Mucosa of descending colon (tissue), 3 donors: ENCODE measurements around the gene BPGM. TPM values are rescaled to one million over a fixed set of nuclear protein-coding genes. Genes with fewer than 3 reads are reported as not detected.
A peak's percentile ranks its signal among the peaks of the same experiment; 100 is the strongest.

Experiments
- ATAC-seq: fragments of 200-7000 bp; cut with Tn5 transposase; one replicate; pipeline ENCODE4 v1.9.1; 2020; ENCODE audit warnings: mild to moderate bottlenecking, moderate library complexity
- DNase-seq, 3 donors: peaks; one replicate each; pipeline ENCODE4 v3.0.0-alpha.2; 2020
- H3K36me3 ChIP-seq: fragments of 200-600 bp; one replicate; pipeline ENCODE4 v1.8.0; 2021; ENCODE audit warnings: low read depth, mild to moderate bottlenecking
- H3K4me1 ChIP-seq: fragments of 200-600 bp; one replicate; pipeline ENCODE4 v1.8.0; 2021; ENCODE audit warnings: low read depth, mild to moderate bottlenecking
- H3K4me3 ChIP-seq: fragments of 200-600 bp; one replicate; pipeline ENCODE4 v1.8.0; 2021; ENCODE audit warnings: mild to moderate bottlenecking
- H3K9me3 ChIP-seq: fragments of 200-600 bp; one replicate; pipeline ENCODE4 v1.8.0; 2021; ENCODE audit warnings: mild to moderate bottlenecking
- intact Hi-C, 2 donors: fragments of 100-400 bp; cut with DNase I in 1 of 2; cut with micrococcal nuclease in 1 of 2; formaldehyde crosslinking; loops; one replicate each; pipeline versions ENCODE4 v1.11.0 to v1.11.1; 2022; cut with DNase I, micrococcal nuclease
- total RNA-seq, 3 donors: library from RNA; stranded (reverse); fragmentation: NEBNext Ultra II Directional in 2 of 3; extraction: Animal tissue kit (Norgen Biotek cat#: 25700) in 2 of 3; gene quantifications; one replicate each; pipeline versions ENCODE4 v1.2.1 to v1.2.4, GENCODE V29; 2021 to 2023
- TF ChIP-seq, protein P1 (sequence below): fragments of 200-600 bp; IDR thresholded peaks from one replicate; pipeline ENCODE4 v1.8.0; 2022; ENCODE audit warnings: antibody characterized with exemption, mild to moderate bottlenecking
- donor health status: DM: no; HTN: no; CAD: no; lungs with moderate emphysema.
- donor health status: DM: no; HTN: no; CAD: no.
- donor health status: DM: no; HTN: yes; CAD: no.

Gene BPGM
- total RNA-seq, 3 donors from 2014 or later, result 9.4 to 17.3 (median 9.4) TPM

DNA sequence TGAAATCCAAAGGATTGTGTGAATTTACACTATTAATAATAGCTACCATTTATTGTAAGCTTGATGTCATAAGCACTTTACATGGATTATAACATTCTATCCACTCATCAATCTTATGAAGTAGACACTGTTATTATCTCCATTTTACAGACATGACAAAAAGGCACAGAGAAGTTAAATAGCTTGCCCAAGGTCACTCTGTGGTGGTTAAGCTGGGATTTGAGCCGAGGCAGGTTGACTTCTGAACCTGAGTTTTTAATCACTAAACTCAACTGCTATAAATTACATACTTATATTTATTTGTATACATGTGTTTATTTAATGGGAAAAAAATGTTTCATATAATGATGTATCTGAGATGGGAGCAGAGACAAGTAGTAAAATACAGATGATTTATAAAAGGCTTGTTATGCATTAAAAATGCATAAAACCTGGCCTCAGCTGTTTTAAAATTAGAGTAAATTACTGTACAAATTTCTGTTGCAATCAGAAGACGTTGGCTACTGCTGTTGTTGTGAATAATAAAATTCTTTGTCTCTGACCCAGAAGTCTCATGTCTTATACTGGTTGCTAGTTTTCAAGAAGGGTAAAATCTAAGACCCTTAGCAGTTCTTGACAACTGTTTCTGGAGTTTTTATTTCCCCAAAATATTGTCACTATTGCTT, 71.7 kb downstream of the BPGM start:
- Histone ChIP-seq H3K4me1 (no peaks in the 10 kb centered on the region), H3K36me3 (no peaks in the 10 kb centered on the region), H3K9me3 (no peaks in the 10 kb centered on the region), H3K4me3 (no peak overlapping the region)
- ATAC-seq (no peak), DNase-seq (no peak)
- TF ChIP-seq, protein P1, sequence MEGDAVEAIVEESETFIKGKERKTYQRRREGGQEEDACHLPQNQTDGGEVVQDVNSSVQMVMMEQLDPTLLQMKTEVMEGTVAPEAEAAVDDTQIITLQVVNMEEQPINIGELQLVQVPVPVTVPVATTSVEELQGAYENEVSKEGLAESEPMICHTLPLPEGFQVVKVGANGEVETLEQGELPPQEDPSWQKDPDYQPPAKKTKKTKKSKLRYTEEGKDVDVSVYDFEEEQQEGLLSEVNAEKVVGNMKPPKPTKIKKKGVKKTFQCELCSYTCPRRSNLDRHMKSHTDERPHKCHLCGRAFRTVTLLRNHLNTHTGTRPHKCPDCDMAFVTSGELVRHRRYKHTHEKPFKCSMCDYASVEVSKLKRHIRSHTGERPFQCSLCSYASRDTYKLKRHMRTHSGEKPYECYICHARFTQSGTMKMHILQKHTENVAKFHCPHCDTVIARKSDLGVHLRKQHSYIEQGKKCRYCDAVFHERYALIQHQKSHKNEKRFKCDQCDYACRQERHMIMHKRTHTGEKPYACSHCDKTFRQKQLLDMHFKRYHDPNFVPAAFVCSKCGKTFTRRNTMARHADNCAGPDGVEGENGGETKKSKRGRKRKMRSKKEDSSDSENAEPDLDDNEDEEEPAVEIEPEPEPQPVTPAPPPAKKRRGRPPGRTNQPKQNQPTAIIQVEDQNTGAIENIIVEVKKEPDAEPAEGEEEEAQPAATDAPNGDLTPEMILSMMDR, result no peak
- intact Hi-C loops, result no loop called here

DNA sequence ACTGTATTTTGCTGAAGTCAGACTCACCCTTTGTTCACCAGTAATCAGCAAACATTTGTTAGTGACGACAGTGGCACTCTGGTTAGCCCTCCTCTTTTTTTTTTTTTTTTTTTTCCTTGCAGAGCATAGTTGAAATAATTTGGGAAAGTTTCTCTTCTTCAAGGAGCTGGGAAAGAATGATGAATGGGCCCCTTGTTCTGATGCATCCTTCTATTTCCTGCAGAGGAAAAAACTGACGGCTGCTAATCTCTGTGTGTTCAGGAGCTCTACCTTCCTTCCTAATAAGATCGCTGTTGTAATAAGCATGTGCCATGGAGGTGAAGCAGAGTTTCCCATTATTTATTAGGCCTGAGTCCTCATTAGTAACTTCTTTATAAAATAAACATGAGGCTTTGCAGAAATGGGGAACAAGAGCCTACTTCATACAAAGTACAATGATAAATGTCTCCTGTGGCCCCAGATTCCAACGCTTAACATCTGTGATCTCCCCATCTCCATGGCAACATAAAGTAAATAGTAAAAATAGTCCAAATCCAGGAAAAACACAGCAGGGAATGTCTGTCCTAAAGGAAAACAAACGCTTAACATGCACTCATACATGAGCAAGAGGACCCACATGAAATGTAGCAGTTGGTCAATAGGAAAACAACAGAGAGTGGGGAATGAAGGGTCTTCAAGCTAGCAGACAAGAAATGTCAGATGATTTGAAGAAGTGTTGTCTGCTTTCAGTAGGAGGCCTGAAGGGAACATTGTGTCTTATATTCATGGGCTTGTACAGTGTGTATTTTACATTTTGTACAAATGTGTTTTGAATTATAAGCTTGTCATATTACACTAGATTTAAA, 73.7 kb downstream of the BPGM start:
- Histone ChIP-seq H3K4me3 (no peak overlapping the region), H3K9me3 (no peaks in the 10 kb centered on the region), H3K4me1 (no peaks in the 10 kb centered on the region), H3K36me3 (no peaks in the 10 kb centered on the region)
- ATAC-seq (peak; percentile 12), DNase-seq (no peak)
- intact Hi-C loops, result no loop called here
- TF ChIP-seq, protein P1, result no peak

DNA sequence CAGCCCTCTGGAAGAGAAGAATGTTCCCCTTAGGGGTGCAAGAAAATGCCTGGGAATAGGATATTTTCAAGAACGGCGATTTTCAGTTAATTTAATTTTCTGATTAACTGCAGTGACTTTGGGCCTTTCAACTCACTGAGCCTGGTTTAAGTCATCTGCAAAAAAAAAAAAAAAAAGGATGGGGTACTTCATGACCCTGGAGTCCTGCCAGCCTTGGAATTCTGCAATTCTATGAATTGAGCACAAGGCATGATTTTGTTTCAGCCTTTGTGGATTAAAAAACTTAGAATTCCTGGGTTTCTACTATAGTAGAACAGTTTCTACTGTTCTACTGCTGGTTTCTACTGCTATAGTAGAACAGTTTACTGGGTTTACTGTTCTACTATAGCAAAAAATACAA, 74.5 kb downstream of the BPGM start:
- intact Hi-C loops, result no loop called here
- no peak for ATAC-seq
- H3K4me3 ChIP-seq, result no peak overlapping the region
- TF ChIP-seq, protein P1, result no peak
- no peaks in the 10 kb centered on the region for H3K9me3 ChIP-seq
- H3K4me1 ChIP-seq, result no peaks in the 10 kb centered on the region
- no peak for DNase-seq
- no peaks in the 10 kb centered on the region for H3K36me3 ChIP-seq

DNA sequence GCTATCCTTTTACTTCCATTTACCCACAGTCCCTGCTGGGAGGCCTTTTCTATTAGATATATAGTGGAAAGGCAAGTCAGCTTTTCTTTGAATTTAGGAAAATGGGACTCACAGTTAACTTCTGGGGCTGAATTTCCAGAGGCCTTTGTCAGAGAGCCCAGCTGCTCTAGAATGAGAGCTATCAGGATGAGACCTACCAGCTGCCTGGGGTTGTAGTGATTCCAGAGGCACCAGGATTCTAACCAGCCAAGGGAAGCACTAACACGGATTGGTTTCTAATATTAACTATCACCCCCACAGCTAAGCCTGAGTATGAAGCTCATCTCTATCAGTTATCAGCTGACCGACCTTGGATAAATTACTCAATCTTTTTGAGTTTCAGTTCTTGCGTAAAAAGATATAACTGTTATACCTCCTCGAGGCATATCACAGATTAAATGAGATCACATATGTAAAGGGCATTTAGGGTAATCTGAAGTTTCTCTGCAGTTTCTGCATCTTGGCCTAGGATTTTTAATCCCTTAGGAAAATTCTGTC, 76.2 kb downstream of the BPGM start:
- ATAC-seq, result no peak
- Histone ChIP-seq H3K4me3 (no peak overlapping the region), H3K9me3 (no peaks in the 10 kb centered on the region), H3K4me1 (no peaks in the 10 kb centered on the region), H3K36me3 (no peaks in the 10 kb centered on the region)
- DNase-seq, result no peak
- TF ChIP-seq, protein P1, result no peak
- intact Hi-C loops, result no loop called here

DNA sequence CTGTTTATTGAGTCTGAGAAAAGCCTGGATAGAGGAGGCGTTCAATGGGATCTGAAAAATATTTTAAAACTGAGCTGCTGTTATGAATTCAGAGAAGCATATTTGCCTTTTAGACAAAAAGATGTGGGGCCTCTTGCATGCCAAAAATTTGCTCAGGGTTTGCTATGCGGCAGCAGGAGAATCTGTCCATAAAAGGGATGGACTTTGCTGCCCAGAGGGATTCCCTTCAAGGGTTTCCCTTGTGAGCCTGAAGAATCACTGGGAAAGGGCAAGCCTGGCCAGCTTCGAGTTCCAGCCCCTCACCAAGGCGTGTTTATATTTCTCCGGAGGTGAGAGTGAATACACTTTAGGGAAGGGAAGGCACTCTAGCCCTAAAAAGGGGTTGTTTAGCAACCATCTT, 77.2 kb downstream of the BPGM start:
- TF ChIP-seq, protein P1, result no peak
- Histone ChIP-seq H3K36me3 (no peaks in the 10 kb centered on the region), H3K4me3 (no peak overlapping the region), H3K9me3 (no peaks in the 10 kb centered on the region), H3K4me1 (no peaks in the 10 kb centered on the region)
- DNase-seq (no peak), ATAC-seq (no peak)
- intact Hi-C loops, result no loop called here
